HG03045 (cell line): ENCODE data around the gene MYH7B.

Source experiments
- ATAC-seq: cut with Tn5 transposase; IDR thresholded peaks from one replicate; pipeline ENCODE4 v1.9.1; 2021; ENCODE audit warnings: mild to moderate bottlenecking, moderate library complexity; ENCODE audit not compliant: unreplicated experiment

Gene MYH7B

GRCh38 chr20:35003211-35004031 lies 47.8 kb downstream of the MYH7B start:
- ATAC-seq = no peak

GRCh38 chr20:35004051-35004725 lies 48.5 kb downstream of the MYH7B start:
- ATAC-seq = no peak

GRCh38 chr20:35004749-35005462 lies 49.2 kb downstream of the MYH7B start:
- no peak for ATAC-seq
